ENCODE measurements around the gene NLRP1.
A peak's percentile ranks its signal among the peaks of the same experiment; 100 is the strongest.

The NLRP1 gene

DNA sequence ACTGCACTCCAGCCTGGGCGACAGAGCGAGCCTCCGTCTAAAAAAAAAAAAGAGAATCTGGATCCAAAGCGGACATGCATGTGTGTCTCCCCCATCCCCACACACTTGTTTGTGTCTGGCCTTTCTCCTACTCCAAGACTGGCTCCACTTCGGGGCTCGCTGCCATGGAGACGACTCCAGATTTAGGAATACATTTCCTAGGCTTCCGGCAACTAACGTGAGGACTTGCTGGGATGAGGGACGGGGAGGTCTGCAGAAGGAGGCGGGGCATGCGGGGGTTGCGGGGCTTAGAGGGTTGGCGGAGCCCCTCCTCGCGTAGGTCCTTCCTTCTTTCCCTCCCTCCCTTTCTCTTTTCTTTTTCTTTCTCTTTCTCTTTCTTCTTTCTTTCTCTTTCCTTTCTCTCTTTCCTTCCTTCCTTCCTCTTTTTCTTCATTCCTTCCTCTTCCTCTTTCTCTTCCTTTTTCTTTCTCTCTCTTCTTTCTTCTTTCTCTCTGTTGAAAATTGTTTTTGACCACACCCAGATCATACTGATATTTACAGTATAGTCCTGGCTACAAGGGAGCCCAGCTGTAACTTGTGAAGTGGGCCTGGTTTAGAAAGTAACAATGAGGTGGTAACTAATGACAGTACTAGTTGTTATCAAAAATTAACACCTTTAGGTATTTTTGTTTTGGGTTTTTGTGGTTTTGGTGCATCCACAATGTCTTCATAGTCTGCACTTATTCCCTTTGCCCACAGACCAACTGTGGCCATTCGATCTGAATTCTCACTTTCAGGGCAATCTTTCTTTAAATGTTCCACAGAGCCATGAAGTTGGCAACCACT lies 72.7 kb downstream of the NLRP1 start:
- no peak for FAIRE-seq

DNA sequence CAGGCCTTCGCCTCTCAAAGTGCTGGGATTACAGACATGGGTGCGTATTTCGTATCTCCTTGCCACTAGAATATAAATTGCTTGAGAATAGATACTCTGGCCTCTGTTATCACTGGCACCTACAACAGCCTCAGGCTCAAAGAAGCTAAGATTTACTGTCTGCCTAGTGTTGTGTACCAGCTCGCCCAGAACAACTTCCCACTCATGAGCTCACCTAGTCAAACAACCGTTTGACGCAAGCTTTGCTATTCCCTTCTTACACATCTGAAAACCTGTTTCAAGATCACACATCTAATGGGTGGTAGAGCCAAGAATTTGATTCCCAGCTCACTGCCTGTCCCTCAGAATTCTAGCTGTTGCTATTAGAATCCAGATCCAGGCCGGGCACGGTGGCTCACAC lies 73.5 kb downstream of the NLRP1 start:
- FAIRE-seq: no peak

DNA sequence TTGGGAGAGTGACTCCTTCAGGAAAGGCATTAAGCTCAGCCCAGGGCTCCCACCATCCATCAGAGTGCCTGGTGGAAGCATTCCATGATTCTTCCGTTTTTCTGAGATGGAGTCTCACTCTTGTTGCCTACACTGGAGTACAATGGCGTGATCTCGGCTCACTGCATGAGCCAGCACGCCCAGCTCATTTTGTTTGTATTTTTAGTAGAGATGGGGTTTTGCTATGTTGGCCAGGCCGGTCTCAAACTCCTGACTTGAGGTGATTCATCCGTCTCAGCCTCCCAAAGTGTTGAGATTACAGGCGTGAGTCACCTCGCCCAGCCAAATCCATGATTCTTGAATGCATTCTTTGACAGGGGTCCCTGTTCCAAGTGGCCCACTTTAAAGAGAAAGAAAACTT lies 74.8 kb downstream of the NLRP1 start:
- FAIRE-seq: no peak

DNA sequence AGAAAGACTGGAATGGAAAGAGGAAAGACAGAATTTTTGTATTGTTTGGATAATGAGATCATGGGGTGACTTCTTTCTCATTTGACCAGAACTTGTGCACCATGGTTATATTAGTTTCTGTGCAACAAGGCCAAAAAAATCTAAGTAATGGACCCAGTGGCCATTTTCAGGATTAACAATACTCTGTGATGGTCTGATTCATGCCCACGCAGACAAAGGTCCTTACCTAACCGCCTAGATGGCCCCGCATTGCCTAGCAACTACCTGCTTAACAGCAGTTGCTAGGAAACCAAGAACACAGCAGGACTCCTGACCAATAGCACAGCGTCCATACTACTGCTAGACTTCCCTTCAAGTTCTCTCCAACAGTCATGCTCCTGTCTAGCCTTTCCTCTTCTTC lies 75.5 kb downstream of the NLRP1 start:
- FAIRE-seq: no peak

DNA sequence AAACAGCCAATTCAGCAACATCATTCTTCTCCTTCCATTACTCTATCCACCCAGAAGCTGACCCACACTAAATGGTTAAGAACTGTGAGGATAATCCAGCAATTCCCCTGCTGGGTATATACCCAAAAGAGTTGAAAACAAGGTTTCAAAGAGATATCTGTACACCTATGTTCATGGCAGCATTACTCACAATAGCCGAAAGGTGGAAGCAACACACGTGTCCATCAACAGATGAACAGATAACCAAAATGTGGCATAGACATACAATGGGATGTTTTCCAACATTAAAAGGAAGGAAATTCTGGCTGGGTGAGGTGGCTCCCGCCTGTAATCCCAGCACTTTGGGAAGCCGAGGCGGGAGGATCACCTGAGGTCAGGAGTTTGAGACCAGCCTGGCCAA lies 78.0 kb downstream of the NLRP1 start:
- no peak for FAIRE-seq

DNA sequence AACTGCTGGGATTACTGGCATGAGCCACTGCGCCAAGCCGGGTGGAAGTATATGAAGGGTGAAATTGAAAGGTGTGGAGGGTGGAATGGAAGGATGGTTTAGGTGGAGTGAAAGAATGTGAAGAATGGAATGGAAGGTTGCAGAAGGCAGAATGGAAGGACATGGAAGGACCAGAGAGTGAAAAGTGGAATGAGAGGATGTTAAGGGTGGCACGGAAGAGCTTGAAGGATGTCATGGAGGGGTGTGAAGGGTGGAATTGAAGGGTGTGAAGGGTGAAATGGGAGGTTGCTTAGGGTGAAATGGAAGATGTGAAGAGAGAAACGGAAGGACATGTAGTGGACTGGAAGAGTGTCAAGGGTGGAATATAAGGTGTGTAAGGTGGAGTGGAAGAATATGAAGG lies 81.8 kb downstream of the NLRP1 start:
- no peak for FAIRE-seq

DNA sequence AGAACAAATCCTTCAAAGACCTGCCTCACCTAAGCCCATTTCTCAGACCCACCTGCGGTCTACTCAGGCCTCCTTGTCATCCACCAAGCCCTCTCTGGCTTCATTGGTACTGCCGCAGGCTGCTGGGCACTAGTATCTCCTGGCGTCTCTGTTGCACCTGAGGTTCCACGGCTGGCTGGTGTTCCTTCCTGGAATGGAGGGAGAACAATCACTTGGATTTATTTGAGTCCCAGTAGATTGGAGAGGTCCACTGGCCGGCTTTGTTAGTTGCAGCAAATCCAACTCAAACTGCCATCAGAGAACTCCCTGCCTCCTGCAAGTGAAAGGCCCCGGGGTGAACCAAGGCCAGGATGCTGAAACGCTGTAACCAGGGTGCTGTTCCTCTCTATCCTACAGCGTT lies 82.6 kb downstream of the NLRP1 start:
- no peak for FAIRE-seq

DNA sequence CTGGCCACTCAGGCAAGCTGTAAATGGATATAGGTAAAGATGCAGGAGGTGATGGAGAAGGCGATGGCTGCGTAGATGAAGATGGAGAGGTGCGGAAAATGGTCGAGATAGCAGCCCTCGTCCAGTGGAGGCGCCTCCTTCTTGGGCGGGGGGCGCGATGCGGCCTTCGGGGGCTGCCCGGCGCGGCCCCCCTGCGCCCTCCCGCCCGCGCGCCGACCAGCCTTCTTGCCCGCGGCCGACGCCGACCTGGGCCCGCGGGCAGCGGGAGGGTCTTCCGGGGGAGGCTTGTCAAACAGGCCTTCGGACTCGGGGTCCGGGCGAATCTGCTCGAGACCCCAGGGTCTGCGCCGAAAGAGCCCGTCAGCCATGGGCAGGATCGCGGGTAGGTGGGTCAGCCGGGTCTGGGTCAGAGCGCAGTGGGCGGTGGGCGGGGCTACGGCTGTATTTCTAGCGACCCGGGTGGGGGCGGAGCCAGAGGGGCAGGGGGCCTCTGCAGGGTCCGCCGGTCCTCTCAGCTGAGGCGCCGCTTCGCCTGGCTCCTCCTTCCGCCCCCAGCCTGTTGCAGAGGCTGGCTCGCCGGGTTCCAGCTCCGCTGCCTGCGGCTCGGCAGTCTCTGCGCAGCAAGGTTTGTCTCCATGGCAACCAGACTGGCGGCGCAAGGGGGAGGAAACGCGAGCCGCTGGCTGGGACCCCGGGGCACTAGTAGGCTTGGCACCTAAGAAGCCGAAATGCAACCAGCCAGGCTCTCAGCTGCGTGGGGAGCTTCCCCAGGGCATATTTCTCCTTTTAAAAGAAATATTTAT lies 83.5 kb downstream of the NLRP1 start:
- no peak for FAIRE-seq

DNA sequence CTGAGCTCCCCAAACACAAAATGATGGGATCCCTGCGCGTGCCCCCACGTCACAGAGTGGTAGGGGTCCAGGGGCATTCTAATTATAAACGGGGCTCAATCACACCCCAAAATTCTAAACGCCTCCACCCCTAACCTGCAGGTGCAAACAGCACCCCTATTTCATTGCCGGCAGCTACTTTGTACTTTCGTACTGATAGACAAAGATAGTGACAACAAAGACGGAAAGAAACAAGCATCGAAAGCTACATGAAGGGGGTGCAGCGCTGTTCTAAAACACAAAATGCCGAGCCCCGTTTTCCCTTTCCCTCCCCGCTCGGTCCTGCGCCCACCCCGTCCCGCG lies 84.1 kb downstream of the NLRP1 start:
- FAIRE-seq: no peak

DNA sequence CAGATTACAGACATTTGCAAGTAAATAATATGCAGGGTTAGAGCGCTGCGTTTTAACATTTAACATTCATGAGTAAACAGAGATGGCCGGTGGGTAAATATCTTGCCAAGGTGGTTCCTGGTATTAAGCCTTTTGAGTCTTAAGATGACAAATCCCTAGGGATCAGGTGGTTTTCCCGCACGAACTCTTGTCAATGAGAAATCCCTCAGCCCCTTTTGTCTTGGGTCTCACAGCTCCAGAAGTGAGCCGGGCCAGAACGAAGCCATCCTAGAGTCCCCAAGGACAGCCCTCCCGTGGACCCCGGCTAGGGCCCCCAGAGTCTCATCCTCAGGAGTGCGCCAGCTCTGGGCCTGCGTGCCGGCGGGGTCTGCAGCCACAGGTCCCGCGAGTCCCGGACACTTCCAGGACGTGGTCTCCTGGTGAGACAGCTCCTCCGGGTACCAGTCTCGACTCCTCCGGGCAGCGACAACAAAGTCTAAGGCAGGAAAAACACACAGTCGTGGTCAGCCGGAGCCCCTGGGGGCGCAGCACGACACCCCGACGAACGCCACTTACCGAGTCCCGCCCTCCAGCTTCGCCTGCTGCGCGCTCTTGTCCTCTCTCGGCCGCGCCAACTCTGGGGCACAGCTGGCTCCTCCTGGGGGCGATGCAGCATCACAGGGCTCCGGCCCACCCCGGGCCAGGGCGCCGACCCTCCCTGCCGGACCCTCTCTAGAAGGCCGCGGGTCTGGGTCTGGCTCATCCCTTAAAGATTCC lies 84.7 kb downstream of the NLRP1 start:
- FAIRE-seq: no peak

DNA sequence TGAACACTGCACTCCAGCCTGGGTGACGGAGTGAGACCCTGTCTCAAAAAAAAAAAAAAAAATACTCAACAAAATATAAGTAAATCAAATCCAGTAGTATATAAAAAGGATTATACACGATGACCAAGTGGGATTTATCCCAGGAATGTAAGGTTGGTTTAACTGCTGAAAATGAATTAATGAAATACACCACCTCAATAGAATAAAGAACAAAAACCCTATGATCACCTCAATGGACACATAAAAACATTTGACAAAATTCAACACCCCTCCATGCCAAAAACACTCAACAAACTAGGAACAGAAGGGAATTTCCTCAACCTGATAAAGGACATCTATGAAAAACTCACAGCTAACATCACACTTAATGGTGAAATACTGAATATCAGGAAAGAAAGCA lies 91.3 kb downstream of the NLRP1 start:
- no peak for FAIRE-seq

DNA sequence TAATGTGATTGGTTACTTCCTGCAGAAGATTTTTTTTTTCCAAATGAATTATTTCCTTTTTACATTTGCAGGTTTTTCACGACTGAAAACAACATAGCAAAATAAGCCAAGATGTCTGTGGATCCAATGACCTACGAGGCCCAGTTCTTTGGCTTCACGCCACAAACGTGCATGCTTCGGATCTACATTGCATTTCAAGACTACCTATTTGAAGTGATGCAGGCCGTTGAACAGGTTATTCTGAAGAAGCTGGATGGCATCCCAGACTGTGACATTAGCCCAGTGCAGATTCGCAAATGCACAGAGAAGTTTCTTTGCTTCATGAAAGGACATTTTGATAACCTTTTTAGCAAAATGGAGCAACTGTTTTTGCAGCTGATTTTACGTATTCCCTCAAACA lies 95.6 kb downstream of the NLRP1 start:
- no peak for FAIRE-seq

DNA sequence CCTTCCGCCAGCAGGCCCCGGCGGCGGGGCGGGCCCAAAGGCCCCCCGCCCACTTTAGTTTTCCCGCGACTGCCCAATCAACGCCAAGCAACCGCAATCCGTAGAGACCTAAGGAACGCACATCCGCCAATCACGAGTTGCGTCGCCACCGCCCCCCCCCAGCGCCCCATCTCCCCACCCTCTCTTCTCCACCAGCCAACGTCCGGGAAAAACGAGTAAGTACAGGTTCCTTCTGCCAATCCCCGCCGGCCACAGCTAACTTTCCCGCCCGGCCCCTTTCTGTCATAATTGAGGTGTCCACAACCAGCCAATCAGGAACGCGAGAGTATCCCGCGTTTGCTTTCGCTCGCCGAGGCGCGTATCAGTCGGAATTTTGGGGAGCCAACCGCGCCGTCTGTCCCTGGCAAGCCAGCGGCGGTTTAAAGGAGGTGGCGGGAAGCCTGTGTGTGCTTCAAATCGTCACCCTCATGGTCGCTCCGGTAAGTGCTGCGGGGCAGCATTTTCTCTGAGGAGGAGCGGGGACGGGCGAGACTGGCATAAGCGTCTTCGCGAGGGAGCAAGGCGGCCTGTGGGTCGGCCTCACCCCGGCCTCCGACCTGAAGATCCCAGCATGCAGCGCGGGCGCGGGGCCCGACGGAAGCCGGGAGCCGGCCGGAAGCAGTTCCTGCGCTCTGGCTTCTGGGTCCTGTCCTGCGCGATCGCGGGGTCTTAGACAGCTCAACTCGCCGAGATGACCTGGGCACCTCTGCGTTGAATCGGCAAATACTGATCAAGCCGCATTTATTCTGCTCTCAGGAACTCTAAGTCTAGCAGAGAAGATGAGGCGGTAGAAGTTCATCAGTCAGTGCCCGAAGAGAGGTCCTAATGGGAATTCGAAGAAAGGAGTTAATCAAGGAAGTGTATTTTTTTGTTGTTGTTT lies 97.8 kb downstream of the NLRP1 start, which contains the start of gene MIS12:
TSS of gene MIS12 (plus strand) at position 361 of the 919 bp plus-strand sequence. CDS start 2,297 bp downstream, outside the sequence.
- peak; percentile 91 for FAIRE-seq

DNA sequence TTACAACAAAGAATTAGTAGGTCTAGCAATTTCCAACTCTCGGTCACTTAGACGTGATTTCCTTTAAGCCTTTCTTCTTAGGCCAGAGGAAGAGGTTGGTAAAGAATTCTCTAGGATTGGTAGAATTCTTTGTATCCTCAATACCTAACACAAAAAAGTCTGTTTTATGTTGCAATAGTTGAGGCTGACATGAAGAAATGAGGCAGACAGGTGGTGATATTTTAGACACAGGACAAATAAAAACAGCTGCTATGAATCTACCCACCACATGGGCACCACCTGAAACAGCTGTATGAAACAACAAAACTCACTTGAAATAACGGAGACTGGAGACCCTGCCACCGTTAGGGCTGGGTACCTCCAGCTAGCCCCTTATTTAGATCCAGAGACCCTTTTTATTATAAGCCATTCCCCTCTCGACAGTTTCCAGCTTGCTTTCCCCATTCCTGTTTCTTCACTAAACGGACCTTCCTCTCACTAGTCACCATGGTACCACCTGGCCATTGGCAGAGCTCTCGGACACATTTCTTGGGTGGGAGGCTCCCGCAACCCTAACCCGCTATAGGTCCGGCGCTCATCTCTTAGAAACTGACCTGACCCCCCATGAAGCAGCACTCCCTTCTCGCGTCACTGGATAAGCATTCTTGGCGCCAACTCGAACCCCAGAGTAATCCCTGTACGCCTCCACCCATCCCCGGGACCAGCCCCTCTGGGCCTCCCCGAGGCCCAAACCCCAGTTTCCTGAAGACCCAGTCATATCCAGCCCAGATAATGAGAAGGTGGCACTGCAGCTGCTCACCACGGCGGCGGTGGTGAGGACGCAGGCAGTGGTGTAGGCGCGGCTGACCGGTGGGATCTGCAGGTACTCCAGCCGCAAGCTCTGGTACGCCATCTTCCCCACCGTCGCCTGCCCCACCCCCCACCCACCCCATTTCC lies 98.8 kb downstream of the NLRP1 start, which contains the start of gene DERL2:
TSS of gene DERL2 (minus strand) at position 909 of the 936 bp plus-strand sequence. CDS start at position 892, 17 bp downstream.
- FAIRE-seq: no peak

DNA sequence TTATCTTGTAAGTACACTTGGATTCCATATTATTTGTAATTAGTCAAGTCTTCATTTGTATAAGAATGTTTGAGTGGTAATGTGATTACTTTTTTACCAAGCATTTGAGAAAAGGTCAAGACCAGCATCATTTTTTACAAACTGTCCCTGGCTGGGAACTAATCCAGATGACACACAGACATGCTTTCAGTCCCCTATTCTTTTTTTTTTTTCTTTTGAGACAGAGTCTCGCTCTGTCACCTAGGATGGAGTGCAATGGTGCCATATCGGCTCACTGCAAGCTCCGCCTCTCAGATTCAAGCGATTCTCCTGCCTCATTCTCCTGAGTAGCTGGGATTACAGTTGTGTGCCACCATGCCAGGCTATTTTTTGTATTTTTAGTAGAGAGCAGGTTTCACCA lies 102.9 kb downstream of the NLRP1 start:
- no peak for FAIRE-seq

DNA sequence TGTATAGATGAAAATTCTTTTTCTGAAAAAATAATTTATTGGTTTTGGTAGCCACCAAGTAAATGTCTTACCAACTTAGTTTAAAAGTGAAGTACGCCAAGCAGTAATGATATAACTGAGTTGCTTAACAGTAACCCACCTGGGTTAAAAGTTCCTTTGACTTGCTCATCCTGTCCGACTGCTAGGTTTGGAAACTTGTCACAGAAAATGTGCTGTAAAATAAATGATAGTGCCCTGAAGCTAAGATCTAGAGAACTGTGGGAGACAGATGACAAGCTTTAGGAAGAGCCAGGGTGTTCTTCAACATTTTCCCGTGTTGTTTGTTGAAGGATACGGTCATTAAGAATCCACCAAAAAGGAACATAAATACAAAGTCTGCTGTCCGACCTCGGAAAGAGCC lies 103.3 kb downstream of the NLRP1 start:
- FAIRE-seq: no peak

DNA sequence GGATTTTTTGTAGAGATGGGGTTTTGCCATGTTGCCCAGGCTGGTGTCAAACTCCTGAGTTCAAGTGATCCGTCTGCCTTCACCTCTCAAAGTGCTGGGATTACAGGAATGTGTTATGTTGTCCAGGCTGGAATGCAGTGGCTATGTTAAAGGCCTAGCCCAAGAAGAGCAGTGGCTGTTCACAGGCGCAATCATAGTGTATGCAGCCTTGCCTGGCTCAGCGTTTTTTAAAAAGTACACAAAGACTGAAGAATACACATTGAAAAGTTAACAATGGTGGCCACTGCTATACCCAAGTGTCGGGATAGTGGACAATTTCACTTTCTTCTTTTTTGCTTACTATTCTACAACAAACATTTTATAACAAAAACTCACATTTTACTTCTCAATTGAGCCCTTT lies 105.3 kb downstream of the NLRP1 start:
- FAIRE-seq: no peak

DNA sequence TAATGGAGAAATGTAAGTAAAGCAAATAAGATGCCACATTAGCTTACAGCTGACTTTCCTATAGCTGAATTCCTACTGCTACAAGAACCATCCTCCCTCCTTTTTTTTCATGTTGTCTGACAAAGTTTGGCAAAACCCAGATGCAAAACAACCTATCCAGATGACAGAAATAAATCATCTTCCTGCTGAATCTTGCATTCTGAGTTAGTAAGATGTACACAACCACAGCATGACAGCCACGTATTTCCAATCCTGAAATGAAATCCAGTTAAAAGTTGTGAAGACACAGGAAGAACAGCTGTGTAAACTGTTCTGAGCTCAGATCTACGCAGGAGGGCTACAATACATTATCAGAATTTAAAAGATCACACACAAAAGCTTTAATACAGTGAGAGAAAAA lies 110.4 kb downstream of the NLRP1 start:
- FAIRE-seq: no peak

DNA sequence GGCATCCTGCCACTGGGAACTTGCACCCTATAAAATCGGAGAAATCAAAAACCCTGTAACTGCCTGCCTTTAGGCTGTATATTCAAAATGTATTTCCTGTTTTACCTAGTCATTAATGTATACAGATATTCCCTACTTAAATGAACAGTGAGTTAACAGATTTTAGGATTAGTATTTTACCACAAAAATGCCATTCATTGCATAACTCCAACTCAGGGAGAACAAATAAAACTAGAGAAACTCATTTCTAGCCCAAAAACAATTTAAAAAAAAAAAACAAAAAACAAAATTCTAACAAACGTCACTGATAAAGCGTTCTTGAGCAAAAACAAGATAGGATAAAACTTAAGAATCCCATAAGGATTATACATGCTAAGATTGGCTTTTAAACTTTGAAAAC lies 111.8 kb downstream of the NLRP1 start:
- no peak for FAIRE-seq

DNA sequence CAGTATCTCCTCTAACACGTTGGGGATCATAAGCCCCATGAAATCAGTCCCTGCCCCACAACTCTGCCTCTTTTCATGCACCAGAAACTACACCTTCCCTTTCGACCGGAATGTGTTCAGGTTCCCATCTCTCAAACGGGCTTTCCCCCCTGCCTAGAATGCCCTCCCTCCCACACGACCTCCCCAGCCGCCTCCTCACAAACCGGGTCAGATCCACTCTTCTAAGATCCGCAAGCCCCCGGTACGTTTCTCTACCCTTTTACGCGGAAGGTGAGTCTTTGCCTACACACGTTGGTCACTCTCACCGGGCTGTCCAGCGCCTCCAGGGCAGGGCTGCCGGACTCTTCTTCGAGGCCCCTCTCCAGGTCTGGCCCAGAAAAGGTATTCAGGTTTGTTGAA lies 116.2 kb downstream of the NLRP1 start:
- FAIRE-seq: no peak

DNA sequence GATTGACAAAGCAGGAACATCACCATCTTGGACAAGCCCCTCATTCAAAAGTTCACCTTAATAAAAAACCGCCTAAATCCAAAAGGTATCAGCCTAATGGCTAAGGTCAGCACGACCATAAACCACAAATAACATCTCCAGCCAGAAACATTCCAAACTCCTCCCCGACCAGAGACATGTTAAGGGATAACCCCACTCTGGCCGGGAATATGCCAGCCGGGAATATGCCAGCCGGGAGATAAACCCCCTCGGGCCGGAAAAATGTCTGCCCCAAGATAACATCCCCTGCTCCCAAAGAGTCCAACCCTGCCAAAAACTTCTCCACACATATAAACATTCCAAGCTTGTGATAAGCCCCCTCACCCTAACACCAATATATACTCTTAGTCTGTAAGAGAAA lies 116.9 kb downstream of the NLRP1 start:
- FAIRE-seq: no peak
